Measurements from ENCODE around the gene PPP1R3F. TPM values are rescaled to one million over a fixed set of nuclear protein-coding genes. Genes with fewer than 3 reads are reported as not detected.

The PPP1R3F gene
- total RNA-seq, 2 experiments from 2014 or later, result 4.8 to 5.4 TPM

- peak overlapping the region; percentile 74 for H3K4me3 Mint-ChIP-seq
- ChIA-PET POLR2A (interaction anchor here (0.6 to 2.2 kb wide), 6 partner anchors 8 to 334 kb away, joined by 3 to 11 read pairs (median 3); partner anchors contain the start of gene FOXP3), CTCF (interaction anchor here (0.9 to 1.5 kb wide), 2 partner anchors 10 to 18 kb away, joined by 4 read pairs; partner anchors contain the start of gene FOXP3)
- DNase-seq (peak; percentile 76), ATAC-seq (peak; percentile 5)
- peaks cover 23% of the 10 kb centered on the region for H3K36me3 Mint-ChIP-seq (ENCODE audit: low read depth)
- peak overlapping the region; percentile 99 for H3K27ac Mint-ChIP-seq
- H3K4me1 Mint-ChIP-seq (ENCODE audit: low read depth), result peaks cover 73% of the 10 kb centered on the region
- intact Hi-C loops (cut with micrococcal nuclease), result loop anchor here (5.0 kb wide), 1 partner anchor 81 kb away; no protein-coding TSS in a partner anchor
- TF ChIP-seq, protein P1, sequence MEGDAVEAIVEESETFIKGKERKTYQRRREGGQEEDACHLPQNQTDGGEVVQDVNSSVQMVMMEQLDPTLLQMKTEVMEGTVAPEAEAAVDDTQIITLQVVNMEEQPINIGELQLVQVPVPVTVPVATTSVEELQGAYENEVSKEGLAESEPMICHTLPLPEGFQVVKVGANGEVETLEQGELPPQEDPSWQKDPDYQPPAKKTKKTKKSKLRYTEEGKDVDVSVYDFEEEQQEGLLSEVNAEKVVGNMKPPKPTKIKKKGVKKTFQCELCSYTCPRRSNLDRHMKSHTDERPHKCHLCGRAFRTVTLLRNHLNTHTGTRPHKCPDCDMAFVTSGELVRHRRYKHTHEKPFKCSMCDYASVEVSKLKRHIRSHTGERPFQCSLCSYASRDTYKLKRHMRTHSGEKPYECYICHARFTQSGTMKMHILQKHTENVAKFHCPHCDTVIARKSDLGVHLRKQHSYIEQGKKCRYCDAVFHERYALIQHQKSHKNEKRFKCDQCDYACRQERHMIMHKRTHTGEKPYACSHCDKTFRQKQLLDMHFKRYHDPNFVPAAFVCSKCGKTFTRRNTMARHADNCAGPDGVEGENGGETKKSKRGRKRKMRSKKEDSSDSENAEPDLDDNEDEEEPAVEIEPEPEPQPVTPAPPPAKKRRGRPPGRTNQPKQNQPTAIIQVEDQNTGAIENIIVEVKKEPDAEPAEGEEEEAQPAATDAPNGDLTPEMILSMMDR (IDR thresholded peaks at IDR 0.05), result no peak
- H3K9me3 Mint-ChIP-seq, result no peaks in the 10 kb centered on the region
- no peaks in the 10 kb centered on the region for H3K27me3 Mint-ChIP-seq
Observed at GRCh38 chrX:49273181-49273727, 3.7 kb downstream of the PPP1R3F start.

GRCh38 chrX:49276207-49276606 lies 6.6 kb downstream of the PPP1R3F start:
- Mint-ChIP-seq H3K4me1 (ENCODE audit: low read depth) (peaks cover 84% of the 10 kb centered on the region), H3K4me3 (no peak overlapping the region), H3K27ac (peak overlapping the region; percentile 99), H3K36me3 (ENCODE audit: low read depth) (peaks cover 18% of the 10 kb centered on the region), H3K9me3 (no peaks in the 10 kb centered on the region), H3K27me3 (no peaks in the 10 kb centered on the region)
- DNase-seq (no peak), ATAC-seq (no peak)
- POLR2A ChIA-PET, result interaction anchor here (0.7 to 1.2 kb wide), 2 partner anchors 13 to 16 kb away, joined by 3 to 5 read pairs; no protein-coding TSS in a partner anchor
- intact Hi-C loops (cut with micrococcal nuclease), result no loop called here
- CTCF ChIA-PET, result interaction anchor here (0.6 to 1.2 kb wide), 5 partner anchors 16 to 113 kb away, joined by 3 to 5 read pairs (median 3); no protein-coding TSS in a partner anchor
- TF ChIP-seq, protein P1 (IDR thresholded peaks at IDR 0.05), result no peak

- TF ChIP-seq, protein P1 (IDR thresholded peaks at IDR 0.05), result no peak
- intact Hi-C loops (cut with micrococcal nuclease), result no loop called here
- ATAC-seq, result peak; percentile 28
- CTCF ChIA-PET, result interaction anchor here (0.8 to 1.2 kb wide), 2 partner anchors 15 to 84 kb away, joined by 3 to 5 read pairs; no protein-coding TSS in a partner anchor
- H3K36me3 Mint-ChIP-seq (ENCODE audit: low read depth), result peaks cover 13% of the 10 kb centered on the region
- no peaks in the 10 kb centered on the region for H3K9me3 Mint-ChIP-seq
- H3K27ac Mint-ChIP-seq, result peak overlapping the region; percentile 99
- peaks cover 81% of the 10 kb centered on the region for H3K4me1 Mint-ChIP-seq (ENCODE audit: low read depth)
- H3K4me3 Mint-ChIP-seq, result peak overlapping the region; percentile 64
- H3K27me3 Mint-ChIP-seq, result no peaks in the 10 kb centered on the region
- POLR2A ChIA-PET, result interaction anchor here (0.7 to 1.4 kb wide), 6 partner anchors 9 to 76 kb away, joined by 3 to 7 read pairs (median 4); no protein-coding TSS in a partner anchor
- DNase-seq, result peak; percentile 63
Observed at GRCh38 chrX:49276671-49277534, 7.3 kb downstream of the PPP1R3F start.

GRCh38 chrX:49277535-49277830 lies 7.9 kb downstream of the PPP1R3F start:
- Mint-ChIP-seq H3K27ac (peak overlapping the region; percentile 99), H3K36me3 (ENCODE audit: low read depth) (peaks cover 13% of the 10 kb centered on the region), H3K4me3 (peak overlapping the region; percentile 64), H3K9me3 (no peaks in the 10 kb centered on the region), H3K4me1 (ENCODE audit: low read depth) (peaks cover 83% of the 10 kb centered on the region), H3K27me3 (no peaks in the 10 kb centered on the region)
- ATAC-seq (peak; percentile 50), DNase-seq (no peak)
- CTCF ChIA-PET, result interaction anchor here (0.9 kb wide), 1 partner anchor 14 kb away, joined by 3 read pairs; no protein-coding TSS in a partner anchor
- intact Hi-C loops (cut with micrococcal nuclease), result no loop called here
- POLR2A ChIA-PET, result interaction anchor here (0.7 to 1.4 kb wide), 4 partner anchors 10 to 77 kb away, joined by 3 to 7 read pairs (median 4); no protein-coding TSS in a partner anchor
- TF ChIP-seq, protein P1 (IDR thresholded peaks at IDR 0.05), result no peak

Data from activated CD8-positive, alpha-beta T cell treated with anti-CD3 and anti-CD28 coated beads for 36 hours (primary cell).